ENCODE data around the gene PPP2R2C. TPM values are rescaled to one million over a fixed set of nuclear protein-coding genes. Genes with fewer than 3 reads are reported as not detected.

PPP2R2C gene
- total RNA-seq, 2 experiments from 2014 or later, result not detected

GRCh38 chr4:6454112-6454910 is 18.1 kb downstream of the PPP2R2C start:
- H3K36me3 Mint-ChIP-seq (ENCODE audit: low read depth), result no peaks in the 10 kb centered on the region

DNA sequence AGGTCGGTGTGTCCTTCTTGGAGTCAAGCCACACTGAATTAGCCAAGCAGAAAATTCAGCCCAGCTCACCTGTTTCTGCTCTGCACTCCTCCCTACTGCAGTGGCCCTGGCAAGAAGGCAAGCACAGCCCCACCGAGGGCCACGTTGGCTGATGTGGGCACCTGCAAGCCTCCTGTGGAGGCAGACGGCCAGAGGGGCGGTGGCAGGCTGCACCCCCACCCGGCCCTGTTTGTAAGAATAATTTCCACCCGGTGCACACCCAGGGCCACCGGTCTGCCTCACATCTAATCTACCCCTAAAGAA is 18.8 kb downstream of the PPP2R2C start:
- Mint-ChIP-seq H3K9me3 (no peaks in the 10 kb centered on the region), H3K27ac (no peak overlapping the region), H3K4me3 (no peak overlapping the region), H3K36me3 (ENCODE audit: low read depth) (no peaks in the 10 kb centered on the region), H3K27me3 (peaks cover 2% of the 10 kb centered on the region), H3K4me1 (no peaks in the 10 kb centered on the region)
- POLR2A ChIA-PET, result no interaction called here
- CTCF ChIA-PET, result no interaction called here
- DNase-seq, result no peak

More at GRCh38 chr4:6454112-6454910, 18.1 kb downstream of the PPP2R2C start:
- Mint-ChIP-seq H3K4me1 (no peaks in the 10 kb centered on the region), H3K27ac (no peak overlapping the region), H3K27me3 (peaks cover 4% of the 10 kb centered on the region), H3K4me3 (no peak overlapping the region), H3K9me3 (no peaks in the 10 kb centered on the region)
- ChIA-PET POLR2A (no interaction called here), CTCF (no interaction called here)
- no peak for DNase-seq

- Mint-ChIP-seq H3K27me3 (peaks cover 2% of the 10 kb centered on the region), H3K4me3 (no peak overlapping the region), H3K9me3 (no peaks in the 10 kb centered on the region), H3K27ac (no peak overlapping the region), H3K4me1 (no peaks in the 10 kb centered on the region), H3K36me3 (ENCODE audit: low read depth) (no peaks in the 10 kb centered on the region)
- POLR2A ChIA-PET, result no interaction called here
- CTCF ChIA-PET, result interaction anchor here (0.6 kb wide), 1 partner anchor 1777 kb away, joined by 4 read pairs; no protein-coding TSS in a partner anchor
- DNase-seq, result no peak
Observed at GRCh38 chr4:6452897-6453687, 19.3 kb downstream of the PPP2R2C start.

GRCh38 chr4:6452116-6452896 is 20.1 kb downstream of the PPP2R2C start:
- POLR2A ChIA-PET, result no interaction called here
- H3K4me3 Mint-ChIP-seq, result no peak overlapping the region
- H3K27me3 Mint-ChIP-seq, result peaks cover 5% of the 10 kb centered on the region
- CTCF ChIA-PET, result interaction anchor here (0.6 kb wide), 1 partner anchor 1778 kb away, joined by 4 read pairs; no protein-coding TSS in a partner anchor
- no peaks in the 10 kb centered on the region for H3K4me1 Mint-ChIP-seq
- DNase-seq, result no peak
- no peaks in the 10 kb centered on the region for H3K9me3 Mint-ChIP-seq
- H3K36me3 Mint-ChIP-seq (ENCODE audit: low read depth), result no peaks in the 10 kb centered on the region
- no peak overlapping the region for H3K27ac Mint-ChIP-seq

- DNase-seq, result no peak
- H3K27me3 Mint-ChIP-seq, result peaks cover 5% of the 10 kb centered on the region
- H3K4me1 Mint-ChIP-seq, result no peaks in the 10 kb centered on the region
- no peak overlapping the region for H3K27ac Mint-ChIP-seq
- ChIA-PET CTCF (no interaction called here), POLR2A (no interaction called here)
- H3K9me3 Mint-ChIP-seq, result no peaks in the 10 kb centered on the region
- H3K4me3 Mint-ChIP-seq, result no peak overlapping the region
- no peaks in the 10 kb centered on the region for H3K36me3 Mint-ChIP-seq (ENCODE audit: low read depth)
Observed at GRCh38 chr4:6451309-6451708, 21.1 kb downstream of the PPP2R2C start.

DNA sequence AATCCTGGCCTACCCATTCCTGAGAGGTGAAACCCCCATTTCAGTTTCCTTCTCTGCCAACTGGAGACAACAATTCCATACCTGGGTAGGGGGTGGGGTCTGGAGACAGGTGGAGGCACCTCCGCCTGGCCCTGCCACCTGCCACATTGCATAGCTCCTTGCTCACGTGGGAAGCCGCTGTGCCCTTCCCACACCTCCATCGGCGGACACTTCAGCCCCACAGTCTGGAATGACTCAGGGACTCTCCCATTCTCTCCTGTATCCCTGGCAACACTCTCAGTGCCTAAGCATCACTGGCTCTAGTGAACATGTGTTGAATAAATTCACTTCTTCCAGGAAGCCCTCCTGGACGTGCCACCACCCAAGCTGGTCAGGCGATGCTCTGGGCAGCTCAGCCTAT is 21.7 kb downstream of the PPP2R2C start:
- Mint-ChIP-seq H3K27me3 (peaks cover 5% of the 10 kb centered on the region), H3K27ac (no peak overlapping the region), H3K4me1 (no peaks in the 10 kb centered on the region), H3K4me3 (no peak overlapping the region), H3K9me3 (no peaks in the 10 kb centered on the region), H3K36me3 (ENCODE audit: low read depth) (no peaks in the 10 kb centered on the region)
- ChIA-PET CTCF (no interaction called here), POLR2A (no interaction called here)
- no peak for DNase-seq

DNA sequence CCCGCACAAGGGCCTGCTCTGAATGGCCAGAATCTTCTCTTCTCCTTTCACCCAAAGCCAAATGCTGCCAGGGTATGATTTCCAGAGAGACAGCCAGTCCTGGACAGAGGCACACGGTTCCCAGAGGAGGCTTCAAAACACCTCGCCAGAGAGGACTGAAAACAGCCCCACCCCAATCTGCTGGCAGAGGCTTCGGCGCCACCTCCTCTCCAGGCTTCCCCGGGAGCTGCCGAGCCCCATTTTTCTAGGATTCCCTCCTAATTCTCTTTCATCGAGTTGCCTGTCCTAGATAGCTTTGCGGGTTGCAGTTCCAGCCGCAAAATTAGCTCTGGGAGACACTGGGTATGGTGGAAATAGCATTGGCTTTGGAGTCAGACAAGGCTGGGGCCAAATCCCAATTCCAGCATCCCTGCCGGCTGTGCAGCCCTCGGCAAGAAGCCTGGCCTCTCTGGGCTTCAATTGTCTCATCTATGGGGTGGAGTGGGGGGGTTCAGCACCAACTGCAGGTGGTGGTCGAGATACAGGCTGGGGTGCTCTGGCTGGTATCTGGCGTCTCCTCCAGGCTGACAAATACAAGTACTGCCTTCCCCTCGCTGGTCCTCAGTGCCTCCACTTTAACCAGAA is 22.6 kb downstream of the PPP2R2C start:
- no peaks in the 10 kb centered on the region for H3K4me1 Mint-ChIP-seq
- no peak overlapping the region for H3K4me3 Mint-ChIP-seq
- no peaks in the 10 kb centered on the region for H3K36me3 Mint-ChIP-seq (ENCODE audit: low read depth)
- POLR2A ChIA-PET, result no interaction called here
- CTCF ChIA-PET, result no interaction called here
- no peaks in the 10 kb centered on the region for H3K9me3 Mint-ChIP-seq
- DNase-seq, result no peak
- no peak overlapping the region for H3K27ac Mint-ChIP-seq
- H3K27me3 Mint-ChIP-seq, result peaks cover 2% of the 10 kb centered on the region

DNA sequence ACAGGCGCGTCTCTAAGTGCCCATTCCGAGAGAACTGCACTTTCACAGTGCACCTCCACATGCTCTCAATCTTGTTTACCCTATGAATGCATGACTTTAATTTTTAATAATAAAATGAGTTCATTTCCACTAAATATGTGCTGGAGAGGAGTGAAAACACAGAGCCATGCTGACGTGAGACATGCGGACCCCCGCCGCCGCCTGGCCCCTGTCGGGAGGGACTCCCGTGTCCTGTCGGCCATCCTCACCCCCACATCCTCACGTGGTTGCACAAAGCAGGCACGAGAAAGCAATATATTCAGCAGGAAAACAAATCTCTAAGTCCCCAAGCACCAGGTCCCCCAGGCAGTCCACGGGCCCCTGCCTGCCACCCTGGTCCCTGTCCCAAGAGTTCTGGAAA is 23.1 kb downstream of the PPP2R2C start:
- no peaks in the 10 kb centered on the region for H3K4me1 Mint-ChIP-seq
- CTCF ChIA-PET, result no interaction called here
- H3K9me3 Mint-ChIP-seq, result no peaks in the 10 kb centered on the region
- H3K36me3 Mint-ChIP-seq (ENCODE audit: low read depth), result no peaks in the 10 kb centered on the region
- H3K27ac Mint-ChIP-seq, result no peak overlapping the region
- DNase-seq, result no peak
- peaks cover 2% of the 10 kb centered on the region for H3K27me3 Mint-ChIP-seq
- H3K4me3 Mint-ChIP-seq, result no peak overlapping the region
- POLR2A ChIA-PET, result no interaction called here

DNA sequence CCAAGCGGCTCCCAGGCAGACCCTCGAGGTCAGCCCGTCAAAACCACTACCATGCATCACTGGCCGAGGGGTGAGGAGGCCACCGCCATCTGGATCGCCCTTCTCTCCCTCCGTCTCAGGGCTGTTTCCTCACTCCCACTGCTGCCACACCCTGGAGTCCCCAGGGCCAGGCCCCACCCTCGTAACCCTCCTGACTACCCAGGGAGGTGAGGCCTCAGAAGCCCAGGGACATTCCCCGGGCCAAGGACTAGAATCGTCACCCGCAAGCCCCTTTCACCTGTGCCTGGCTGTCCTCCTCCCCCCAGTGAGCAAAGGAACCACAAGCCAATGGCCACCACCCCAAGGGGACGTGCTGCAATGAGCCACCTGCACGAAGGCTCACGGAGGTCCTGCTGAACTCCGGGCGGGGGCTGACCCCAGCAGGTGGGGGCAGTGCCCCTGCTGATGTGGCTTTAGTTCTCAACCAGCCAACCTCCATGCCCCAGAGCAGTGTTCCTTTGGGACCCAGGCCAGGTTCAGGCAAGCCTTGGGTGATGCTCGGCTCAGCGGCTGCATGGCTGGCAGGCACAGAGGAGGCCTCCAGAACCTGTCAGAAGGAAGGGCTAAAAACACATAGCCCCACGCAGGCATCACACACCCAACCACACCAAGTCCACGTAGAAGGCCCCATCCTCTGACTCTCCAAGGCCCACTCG is 23.8 kb downstream of the PPP2R2C start:
- ChIA-PET POLR2A (no interaction called here), CTCF (no interaction called here)
- Mint-ChIP-seq H3K36me3 (ENCODE audit: low read depth) (no peaks in the 10 kb centered on the region), H3K4me3 (no peak overlapping the region), H3K27me3 (peaks cover 2% of the 10 kb centered on the region), H3K4me1 (no peaks in the 10 kb centered on the region), H3K27ac (no peak overlapping the region), H3K9me3 (no peaks in the 10 kb centered on the region)
- DNase-seq, result no peak

- no peaks in the 10 kb centered on the region for H3K36me3 Mint-ChIP-seq (ENCODE audit: low read depth)
Observed at GRCh38 chr4:6447672-6448171, 24.7 kb downstream of the PPP2R2C start.

GRCh38 chr4:6446538-6447451 is 25.6 kb downstream of the PPP2R2C start:
- no peak for DNase-seq
- Mint-ChIP-seq H3K27me3 (peaks cover 2% of the 10 kb centered on the region), H3K4me3 (no peak overlapping the region), H3K27ac (no peak overlapping the region), H3K36me3 (ENCODE audit: low read depth) (no peaks in the 10 kb centered on the region), H3K4me1 (peaks cover 5% of the 10 kb centered on the region), H3K9me3 (no peaks in the 10 kb centered on the region)
- ChIA-PET POLR2A (no interaction called here), CTCF (no interaction called here)

More at GRCh38 chr4:6447672-6448171, 24.7 kb downstream of the PPP2R2C start:
- Mint-ChIP-seq H3K4me3 (no peak overlapping the region), H3K27ac (peak overlapping the region; percentile 25), H3K27me3 (peaks cover 2% of the 10 kb centered on the region), H3K9me3 (no peaks in the 10 kb centered on the region), H3K4me1 (peaks cover 5% of the 10 kb centered on the region)
- ChIA-PET CTCF (no interaction called here), POLR2A (no interaction called here)
- DNase-seq, result no peak

DNA sequence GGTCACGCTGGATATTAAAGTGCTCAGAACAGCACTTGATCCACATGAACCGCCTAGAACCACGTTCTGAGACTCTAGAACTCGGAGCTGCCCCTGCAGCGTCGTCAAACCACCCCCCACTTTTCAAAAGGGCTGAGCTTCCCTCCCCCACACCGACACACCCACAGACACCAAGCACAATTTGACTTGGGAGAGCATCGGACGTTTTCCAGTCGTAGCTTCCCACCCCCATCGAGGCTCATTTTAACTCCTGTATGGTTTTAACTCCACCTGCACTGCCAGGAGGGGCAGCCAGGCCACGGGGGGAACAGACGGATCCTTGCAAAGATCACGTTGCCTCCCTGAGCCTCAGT is 26.3 kb downstream of the PPP2R2C start:
- H3K27ac Mint-ChIP-seq, result no peak overlapping the region
- ChIA-PET POLR2A (no interaction called here), CTCF (no interaction called here)
- H3K4me3 Mint-ChIP-seq, result no peak overlapping the region
- peaks cover 2% of the 10 kb centered on the region for H3K27me3 Mint-ChIP-seq
- H3K4me1 Mint-ChIP-seq, result peaks cover 5% of the 10 kb centered on the region
- no peaks in the 10 kb centered on the region for H3K9me3 Mint-ChIP-seq
- no peaks in the 10 kb centered on the region for H3K36me3 Mint-ChIP-seq (ENCODE audit: low read depth)
- no peak for DNase-seq

All from activated CD4-positive, alpha-beta T cell treated with anti-CD3 and anti-CD28 coated beads, Interleukin-2, amount 10 ng/mL, durations not matched to agents 7 days and 5 days (primary cell).